ENCODE data around the gene CCS.
"Not testable (repeated sequence)": the region's sequence is repeated elsewhere in the genome, so short reads cannot be mapped to it uniquely, and the experiment has no call there.

The CCS gene

DNA sequence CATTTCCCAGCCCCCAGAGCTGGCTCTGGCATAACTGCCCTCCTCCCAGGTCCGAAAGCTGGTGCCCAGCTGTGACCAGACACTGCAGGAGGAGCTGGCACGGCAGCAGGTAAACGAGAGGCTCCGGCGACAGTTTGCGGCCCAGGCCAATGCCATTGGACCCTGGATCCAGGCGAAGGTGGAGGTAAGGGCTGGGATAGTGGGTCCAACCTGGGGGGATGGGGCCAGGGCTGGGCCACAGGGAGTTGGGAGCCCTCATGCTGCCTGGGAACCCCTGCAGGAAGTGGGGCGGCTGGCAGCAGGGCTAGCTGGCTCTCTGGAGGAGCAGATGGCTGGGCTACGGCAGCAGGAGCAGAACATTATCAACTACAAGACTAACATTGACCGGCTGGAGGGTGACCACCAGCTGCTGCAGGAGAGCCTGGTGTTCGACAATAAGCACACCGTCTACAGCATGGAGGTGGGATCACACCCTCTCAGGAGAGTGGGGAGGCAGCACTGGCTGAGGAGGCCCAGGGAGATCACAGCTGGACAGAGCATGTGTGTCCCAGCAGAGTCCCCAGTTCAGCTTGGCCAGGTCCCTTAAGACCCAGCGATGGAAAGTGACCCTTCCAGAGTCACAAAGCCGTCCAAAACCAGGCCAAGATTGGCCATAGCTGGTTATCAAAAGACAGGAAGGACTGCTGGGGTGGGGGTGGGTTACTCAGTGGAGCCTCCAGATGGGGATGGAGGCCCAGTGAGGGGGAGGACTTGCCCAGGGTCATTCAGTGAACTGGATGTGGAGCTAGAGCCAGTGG is 31.6 kb upstream of the CCS start:
- no peak for DNase-seq (ENCODE audit: low read depth)

DNA sequence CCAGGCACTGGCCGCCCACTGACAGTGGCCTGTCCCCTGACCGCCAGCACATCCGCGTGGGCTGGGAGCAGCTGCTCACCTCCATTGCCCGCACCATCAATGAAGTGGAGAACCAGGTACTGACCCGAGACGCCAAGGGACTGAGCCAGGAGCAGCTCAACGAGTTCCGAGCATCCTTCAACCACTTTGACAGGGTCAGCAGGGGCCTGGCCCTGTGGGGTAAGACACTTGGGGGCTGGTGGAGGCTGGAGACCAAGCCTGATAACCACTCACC is 31.1 kb upstream of the CCS start:
- DNase-seq (ENCODE audit: low read depth), result no peak

DNA sequence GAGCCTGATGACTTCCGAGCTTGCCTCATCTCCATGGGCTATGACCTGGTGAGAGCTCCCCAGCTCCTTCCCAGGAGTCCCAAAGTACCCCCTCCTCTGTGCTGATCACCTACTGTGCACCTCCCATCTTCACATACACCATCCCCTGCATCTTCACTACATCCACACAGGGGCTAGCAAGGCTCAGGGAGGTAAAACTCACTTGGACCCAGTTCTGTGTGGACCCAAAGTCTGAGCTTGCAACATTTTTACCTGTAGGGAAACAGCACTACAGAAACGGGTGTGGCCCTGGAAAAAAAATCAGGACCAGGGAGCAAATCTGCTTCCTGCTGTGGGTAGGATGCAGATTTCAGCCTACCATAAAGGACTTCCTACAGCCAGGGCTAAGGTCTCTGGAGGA is 30.7 kb upstream of the CCS start:
- no peak for DNase-seq (ENCODE audit: low read depth)

DNA sequence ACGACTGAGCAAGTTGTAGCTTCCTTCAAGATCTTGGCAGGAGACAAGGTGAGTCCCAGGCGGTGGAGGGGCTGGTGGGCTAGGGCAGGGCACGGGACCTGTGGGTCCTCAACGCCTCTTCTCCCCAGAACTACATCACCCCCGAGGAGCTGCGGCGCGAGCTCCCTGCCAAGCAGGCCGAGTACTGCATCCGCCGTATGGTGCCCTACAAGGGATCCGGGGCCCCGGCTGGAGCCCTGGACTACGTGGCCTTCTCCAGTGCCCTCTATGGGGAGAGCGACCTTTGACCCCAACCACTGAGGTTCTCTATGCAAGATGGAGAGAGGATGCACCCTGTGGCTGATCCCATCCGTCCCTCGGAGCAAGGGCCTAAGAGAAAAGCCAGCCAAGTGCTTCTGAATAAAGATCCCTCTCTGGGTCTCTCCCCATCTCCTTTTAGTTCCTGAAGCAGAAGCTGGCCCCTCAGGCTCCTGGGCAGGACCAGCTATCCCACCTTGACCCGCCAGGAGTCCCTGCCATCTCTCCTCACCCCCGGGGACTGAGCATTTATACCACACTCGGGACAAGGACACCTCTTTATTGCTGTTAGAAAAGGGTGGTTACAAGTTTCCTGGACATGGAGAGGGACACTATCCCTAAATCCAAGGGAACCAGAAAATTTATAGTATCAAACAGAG is 29.9 kb upstream of the CCS start:
- DNase-seq (ENCODE audit: low read depth), result no peak

DNA sequence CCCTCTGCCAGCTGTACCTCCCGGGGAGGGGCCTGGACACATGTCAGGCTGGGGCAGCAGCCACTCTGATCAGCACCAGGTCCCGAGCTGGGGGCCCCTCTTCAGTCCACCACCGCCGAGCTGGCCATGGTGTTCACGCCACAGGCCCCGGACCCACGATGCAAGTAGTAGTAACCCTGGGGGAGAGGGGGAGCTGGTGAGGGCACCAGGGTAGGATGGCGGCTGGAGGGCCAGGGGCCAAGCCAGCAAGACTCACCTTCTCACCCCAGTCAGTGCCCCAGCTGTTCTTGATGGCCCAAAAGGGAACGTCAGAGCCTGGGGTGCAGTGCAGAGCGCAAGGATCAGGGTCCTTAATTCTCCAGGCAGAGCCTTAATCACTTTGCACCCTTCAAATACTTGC is 29.2 kb upstream of the CCS start:
- no peak for DNase-seq (ENCODE audit: low read depth)

DNA sequence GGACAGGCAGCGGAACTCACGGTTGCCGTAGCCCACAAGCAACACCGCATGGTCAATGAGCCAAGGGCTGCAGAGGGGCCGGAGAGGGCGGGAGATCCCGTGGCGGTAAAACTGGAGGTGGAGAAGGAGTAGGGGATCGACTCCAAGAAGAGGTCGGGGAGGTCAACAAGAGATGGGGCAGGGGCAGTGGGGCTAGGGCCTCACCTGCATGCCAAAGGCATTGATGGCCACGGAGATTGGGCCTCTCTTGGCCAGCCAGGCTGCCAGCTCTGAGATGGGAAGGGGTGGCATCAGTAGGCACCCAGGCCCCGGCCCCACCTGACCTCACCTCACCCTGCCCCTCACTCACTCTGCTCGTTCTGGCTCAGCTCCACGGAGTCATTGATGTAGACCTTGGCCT is 28.4 kb upstream of the CCS start:
- DNase-seq (ENCODE audit: low read depth), result no peak

DNA sequence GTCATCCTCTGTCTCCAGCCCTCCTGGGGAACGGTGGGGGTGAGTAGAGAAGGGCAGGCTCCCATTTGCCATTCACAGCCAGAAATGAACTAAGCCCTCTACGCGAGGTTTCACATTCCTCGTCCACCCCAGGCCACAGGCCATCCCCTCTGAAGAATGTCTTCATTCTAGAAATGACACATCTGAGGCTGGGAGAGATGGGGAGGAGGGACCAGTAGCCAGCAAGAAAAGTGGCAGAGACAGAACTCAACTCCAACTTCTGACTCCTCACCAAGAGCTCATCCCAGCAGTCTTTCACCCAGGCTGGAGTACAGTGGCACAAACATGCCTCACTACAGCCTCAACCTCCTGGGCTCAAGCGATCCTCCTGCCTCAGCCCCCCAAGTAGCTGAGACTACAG is 28.0 kb upstream of the CCS start:
- DNase-seq (ENCODE audit: low read depth), result no peak

DNA sequence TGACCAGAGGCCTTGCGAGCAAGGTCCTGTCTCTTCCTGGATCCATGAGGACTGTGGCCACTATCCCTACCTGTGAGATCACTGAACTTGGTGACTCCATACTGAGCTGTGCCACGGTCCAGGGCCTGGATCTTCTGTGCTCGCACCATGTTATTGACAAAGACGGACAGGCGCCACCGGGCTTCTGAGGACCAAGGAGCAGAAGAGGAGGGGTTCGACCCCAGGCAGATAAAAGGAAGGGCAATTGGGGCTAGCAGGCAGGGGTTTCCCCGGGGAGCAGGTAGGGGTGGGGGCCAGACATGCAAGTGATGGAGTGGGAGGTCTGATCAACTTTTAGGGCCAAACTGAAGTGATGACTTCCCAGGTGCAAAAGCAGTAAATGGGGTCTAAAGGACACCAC is 26.8 kb upstream of the CCS start:
- no peak for DNase-seq (ENCODE audit: low read depth)

DNA sequence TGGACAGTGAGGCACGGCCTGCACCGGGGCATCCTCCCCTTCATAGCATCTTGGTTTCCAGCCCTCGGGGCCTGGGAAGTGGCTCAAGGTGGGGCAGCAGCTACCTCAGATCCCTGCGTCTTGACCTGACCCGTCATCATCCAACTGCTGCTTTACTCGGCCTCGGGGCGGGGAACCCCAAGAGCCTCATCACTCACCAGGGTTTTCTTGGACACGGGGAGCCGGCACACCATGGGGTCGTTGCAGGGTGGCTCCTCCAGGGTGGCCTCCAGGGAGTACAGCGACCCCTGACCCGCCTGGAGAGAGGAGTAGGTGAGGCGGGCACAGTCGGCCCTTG is 25.2 kb upstream of the CCS start:
- DNase-seq (ENCODE audit: low read depth), result no peak

DNA sequence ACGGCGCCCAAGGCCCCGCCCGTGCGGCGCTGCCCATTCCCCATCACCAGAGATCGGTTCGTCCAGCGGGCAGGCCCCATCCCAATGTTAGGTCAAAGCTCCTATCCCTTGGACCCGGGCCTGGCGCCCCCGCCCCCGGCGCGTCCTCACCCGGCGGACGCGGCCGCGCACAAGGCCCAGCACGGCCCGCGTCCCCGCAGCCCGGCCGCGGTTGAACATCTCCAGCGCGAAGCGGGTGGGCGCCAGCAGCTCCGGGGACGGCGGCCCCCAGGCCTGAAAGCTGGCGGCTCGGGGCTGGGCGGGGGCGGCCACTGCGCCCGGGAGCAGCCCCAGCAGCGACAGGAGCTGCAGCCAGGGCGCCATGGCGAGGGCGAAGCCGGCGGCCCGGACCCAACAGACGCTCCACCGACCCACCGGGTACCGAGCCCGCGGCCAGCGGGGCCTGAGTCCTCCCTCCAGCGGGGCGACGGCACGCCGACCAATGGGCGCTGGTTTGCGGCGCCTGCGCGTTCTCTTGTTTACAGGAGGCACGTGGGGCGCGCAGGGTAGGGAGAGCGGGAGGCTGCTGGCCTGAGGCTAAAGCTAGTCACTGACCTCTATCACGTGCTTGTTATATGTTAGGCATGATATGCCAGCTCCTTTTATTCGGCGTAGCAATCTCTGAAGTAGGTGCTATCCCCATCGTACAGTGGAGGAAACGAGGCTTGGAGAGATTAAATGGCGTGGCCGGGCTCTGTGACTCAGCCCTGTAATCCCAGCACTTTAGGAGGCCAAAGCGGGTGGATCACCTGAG is 24.7 kb upstream of the CCS start, which contains the start of gene CTSF:
Gene CTSF (minus strand): TSS at position 483 of the 793 bp plus-strand sequence. CDS start 120 bp downstream, at position 363.
- DNase-seq (ENCODE audit: low read depth), result peak; percentile 57

DNA sequence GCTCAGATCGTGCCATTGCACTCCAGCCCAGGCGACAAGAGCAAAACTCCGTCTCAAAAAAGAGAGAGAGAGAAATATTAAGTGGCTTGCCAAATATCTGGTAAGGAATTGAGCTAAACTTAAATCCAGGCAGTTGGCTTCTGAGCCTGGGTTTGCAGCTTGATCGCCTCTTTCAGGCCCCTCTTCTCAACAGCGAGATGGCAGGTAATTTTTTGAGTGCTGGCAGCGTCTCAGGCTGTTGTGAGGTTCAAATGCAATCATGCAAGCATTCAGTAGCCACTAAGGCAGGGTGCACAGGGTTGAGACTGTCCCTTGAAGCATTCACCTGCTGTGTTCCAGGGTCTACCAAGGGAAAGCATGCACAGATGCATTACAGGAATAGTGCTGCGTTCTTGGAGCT is 23.9 kb upstream of the CCS start:
- DNase-seq (ENCODE audit: low read depth), result no peak

DNA sequence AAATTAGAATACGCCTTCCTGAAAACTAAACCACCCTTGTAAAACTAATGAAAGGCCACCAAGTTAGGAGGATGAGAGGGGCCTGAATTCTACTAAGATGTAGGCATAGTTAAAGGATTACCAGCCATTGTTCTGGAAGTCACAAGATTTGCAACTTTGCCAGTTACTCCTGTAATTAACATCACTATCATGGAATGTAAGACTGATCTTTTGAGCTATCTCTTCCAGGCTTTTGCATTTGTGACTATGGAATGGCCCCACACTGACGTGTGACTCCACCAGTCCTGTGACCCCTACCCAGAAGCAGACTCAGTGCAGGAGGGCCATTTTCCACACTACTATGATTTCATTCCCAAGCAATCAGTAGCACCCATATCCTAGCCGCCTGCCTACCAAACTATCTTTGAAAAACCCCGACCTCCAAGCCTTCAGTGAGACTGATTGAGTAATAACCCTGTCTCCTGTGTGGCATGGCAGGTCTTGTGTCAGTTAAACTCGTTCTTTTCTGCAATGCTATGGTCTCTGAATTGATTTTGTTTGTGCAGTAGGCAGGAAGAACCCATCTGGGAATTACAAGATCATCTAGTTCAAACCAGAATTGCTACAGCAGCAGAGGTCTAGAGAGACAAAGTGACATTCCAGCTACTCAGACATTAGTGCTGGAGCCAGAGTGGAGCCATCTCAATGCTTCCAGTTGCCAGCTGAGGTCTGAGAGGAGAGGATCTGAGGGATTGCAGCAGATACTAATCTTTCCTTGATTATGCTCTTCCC is 22.7 kb upstream of the CCS start:
- no peak for DNase-seq (ENCODE audit: low read depth)

DNA sequence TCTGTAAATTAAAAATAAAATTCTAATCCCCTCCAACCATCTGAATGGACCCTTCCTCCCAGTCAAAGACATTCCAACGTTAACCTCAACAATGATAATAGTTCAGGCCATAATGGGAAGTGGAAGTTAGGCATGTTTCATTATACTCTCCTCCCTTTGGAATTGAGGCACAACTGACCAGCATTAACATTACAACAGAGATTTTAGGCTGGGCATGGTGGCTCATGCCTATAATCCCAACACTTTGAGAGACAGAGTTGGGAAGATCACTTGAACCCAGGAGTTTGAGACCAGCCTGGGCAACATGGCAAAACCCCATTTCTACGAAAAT is 22.2 kb upstream of the CCS start:
- DNase-seq (ENCODE audit: low read depth), result no peak

DNA sequence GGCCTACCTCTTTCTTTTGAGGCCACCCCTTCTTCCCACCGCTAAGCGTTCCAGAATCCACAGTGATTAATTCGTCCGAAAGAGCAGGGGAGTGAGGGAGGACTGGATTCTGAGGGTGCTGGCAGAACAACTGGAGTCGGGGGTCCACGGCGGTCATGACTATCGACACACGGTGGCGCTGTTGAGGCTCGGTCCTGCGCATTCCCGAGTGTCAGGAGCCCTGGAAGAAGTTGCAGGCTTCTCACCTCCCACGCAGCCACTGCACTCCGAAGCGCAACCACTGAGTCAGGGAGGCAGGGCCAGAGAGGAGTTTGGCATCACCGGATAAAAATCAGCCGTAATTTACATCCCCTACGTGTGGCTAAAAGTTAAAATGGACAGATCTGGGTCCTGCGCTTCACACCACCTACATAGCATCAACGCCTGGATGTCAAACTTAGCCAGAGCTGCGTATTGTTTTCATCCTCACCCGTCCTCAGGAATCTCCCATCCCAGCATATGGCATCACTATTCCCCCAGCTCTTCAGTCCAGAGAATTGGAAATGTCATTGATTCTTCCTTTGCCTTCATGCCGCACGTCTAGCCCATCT is 13.9 kb upstream of the CCS start:
- DNase-seq (ENCODE audit: low read depth), result peak; percentile 73

DNA sequence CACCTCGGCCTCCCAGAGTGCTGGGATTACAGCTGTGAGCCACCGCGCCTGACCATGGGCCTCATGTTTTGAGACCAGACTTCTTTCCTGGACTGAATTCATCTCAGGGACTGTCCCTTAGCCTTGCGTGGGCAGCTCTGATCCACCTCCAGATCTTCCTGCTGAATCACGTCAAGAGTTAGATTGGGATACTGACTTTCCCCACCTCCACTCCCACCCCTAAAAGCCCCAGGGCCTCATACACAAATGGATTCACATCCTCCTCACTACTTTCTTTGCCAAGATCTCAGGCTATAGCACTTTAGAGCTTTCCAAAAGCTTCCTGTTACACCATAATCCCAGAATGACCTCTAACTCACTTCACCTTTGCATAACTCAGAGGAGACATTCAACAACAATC is 12.2 kb upstream of the CCS start:
- DNase-seq (ENCODE audit: low read depth), result no peak

DNA sequence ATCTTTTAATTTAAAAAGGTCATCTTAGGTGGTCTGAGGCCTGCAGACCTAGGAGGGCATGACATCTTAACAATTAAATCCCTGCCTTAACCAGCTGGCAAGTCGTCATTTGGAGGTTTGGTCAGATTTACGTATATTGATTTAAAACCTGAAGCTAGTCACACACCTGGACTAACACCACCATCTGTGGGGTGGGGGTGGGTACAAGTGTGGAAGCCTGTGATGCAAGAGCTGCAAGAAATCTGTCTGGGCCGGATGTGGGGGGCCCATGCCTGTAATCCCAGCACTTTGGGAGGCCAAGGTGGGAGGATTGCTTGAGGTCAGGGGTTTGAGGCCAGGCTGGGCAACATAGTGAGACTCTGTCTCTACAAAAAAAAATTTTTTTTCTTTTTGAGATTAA is 11.7 kb upstream of the CCS start:
- no peak for DNase-seq (ENCODE audit: low read depth)

DNA sequence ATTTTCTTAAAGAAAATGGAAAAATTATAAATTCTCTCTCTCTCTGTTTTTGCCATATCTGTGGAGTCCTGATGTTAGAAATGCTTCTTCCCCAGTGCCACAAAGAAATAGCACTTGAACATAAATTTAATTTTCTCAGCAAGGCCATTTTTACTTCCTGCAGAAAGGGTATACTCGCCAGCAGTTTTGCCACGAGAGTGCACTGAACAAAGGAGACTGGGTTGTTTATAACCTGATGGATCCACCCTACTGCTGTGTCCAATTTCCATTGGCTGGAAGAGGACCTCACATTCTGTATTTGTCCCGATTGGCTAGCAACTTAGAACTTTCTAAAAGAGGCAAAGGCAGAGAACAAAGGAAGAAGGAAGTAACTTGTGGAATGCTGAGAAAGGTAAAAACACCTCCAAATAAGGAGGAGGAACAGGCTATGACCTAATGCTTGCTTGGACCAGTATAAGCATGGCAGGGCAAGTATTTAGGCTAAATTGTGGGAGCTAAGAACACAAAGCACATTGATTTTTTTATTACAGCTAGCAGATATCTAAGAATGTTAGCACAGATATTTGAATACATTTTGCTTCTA is 10.3 kb upstream of the CCS start:
- not testable (repeated sequence) for DNase-seq (ENCODE audit: low read depth)

DNA sequence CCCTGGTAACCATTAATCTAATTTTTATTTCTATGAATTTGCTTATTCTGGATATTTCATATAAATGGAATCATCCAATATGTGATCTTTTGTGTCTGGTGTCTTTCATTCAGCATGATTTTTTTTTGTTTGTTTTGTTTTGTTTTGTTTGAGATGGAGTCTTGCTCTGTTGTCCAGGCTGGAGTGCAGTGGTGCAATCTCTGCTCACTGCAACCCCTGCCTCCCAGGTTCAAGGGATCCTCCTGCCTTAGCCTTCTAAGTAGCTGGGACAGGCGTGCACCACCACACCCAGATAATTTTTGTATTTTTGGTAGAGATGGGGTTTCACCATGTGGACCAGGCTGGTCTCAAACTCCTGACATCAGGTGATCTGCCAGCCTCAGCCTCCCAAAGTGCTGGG is 7.5 kb upstream of the CCS start:
- not testable (repeated sequence) for DNase-seq (ENCODE audit: low read depth)

DNA sequence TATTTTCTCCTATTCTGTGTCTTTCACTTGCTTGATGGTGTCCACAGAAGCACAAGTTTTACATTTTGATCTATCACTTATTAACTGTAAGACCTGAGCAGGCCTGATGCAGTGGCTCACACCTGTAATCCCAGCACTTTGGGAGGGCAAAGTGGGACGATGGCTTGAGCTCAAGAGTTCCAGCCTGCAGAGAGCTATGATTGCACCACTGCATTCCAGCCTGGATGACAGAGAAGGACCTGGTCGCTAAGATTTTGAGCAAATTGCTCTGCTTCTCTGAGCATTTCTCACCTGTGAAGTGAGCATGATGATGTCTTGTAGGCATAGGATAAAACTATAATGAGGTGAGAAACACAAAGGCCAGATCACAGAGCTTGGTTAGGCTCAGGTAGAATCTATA is 6.8 kb upstream of the CCS start:
- DNase-seq (ENCODE audit: low read depth), result no peak

DNA sequence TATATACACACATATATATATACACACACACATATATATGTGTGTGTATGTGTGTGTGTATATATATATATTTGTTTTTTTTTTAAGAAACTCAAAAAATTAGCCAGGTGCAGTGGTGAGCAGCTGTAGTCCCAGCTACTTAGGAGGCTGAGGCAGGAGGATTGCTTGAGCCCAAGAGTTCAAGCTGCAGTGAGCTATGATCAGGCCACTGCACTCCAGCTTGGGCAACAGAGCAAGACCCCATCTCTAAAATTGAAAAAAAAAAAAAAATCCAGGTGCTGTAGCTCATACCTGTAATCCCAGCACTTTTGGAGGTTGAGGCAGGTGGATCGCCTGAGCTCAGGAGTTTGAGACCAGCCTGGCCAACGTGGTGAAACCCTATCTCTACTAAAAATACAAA is 3.7 kb upstream of the CCS start:
- not testable (repeated sequence) for DNase-seq (ENCODE audit: low read depth)

DNA sequence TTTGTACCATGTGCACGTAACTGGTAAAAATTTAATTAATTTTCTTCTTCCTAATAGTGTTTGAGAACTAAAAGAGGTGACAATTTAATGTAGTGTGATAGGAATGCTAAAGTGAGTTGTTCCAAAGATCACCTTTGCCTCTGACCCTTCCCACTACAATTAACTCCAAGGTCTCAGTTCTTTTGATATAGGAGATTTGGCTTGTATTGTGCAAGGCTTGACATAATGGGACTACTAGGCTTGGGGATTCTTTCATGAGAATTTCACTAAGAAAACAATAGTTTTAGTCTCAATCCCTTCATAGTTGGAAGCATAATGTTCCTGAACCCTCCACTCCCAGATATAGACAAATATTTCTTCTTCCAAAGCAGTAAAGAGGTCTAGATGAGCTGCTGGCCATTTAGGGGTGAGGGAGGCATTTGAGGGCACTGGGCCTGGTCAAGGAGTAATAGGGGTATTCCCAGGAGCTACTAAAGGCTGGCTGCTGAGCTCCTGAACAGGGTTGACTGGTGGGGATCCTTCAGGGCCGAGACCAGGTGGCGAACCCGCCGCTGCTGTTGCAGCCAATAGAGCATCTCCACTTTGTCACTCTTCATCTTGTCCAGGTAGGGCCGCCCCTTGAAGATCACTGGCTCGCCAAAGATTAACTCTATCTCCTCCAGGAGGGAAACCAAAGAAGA is 2.8 kb upstream of the CCS start:
- DNase-seq (ENCODE audit: low read depth), result no peak
